AG04449 (cell line): ENCODE measurements around the gene TNS4.

Source experiments
- CTCF ChIA-PET: fragments of 350-600 bp; formaldehyde crosslinking; extraction: SDS; loops from one replicate; lab custom pipeline; 2021; ENCODE audit warnings: antibody characterized with exemption; lab: Yijun Ruan, JAX
- POLR2A ChIA-PET: fragments of 400-600, 350-600 bp; formaldehyde crosslinking; extraction: SDS; loops from one replicate; lab custom pipeline; 2020; ENCODE audit warnings: antibody characterized with exemption, inconsistent platforms; lab: Yijun Ruan, JAX
- DNase-seq: peaks from one replicate; pipeline ENCODE4 v3.0.0-alpha.2; 2010; ENCODE audit warnings: low read depth, low spot score
- H3K4me3 ChIP-seq: 2 replicates; pipeline ENCODE4 v1.5.1; 2011; ENCODE audit warnings: low read depth, mild to moderate bottlenecking, control low read depth, low read length
- TF ChIP-seq, protein P1 (sequence below): IDR thresholded peaks from one replicate; pipeline ENCODE4 v1.5.1; 2011; ENCODE audit warnings: mild to moderate bottlenecking, moderate library complexity, low read length, control low read depth, inconsistent platforms; ENCODE audit not compliant: insufficient read depth; ENCODE audit errors: missing control alignments

TNS4 gene

DNA sequence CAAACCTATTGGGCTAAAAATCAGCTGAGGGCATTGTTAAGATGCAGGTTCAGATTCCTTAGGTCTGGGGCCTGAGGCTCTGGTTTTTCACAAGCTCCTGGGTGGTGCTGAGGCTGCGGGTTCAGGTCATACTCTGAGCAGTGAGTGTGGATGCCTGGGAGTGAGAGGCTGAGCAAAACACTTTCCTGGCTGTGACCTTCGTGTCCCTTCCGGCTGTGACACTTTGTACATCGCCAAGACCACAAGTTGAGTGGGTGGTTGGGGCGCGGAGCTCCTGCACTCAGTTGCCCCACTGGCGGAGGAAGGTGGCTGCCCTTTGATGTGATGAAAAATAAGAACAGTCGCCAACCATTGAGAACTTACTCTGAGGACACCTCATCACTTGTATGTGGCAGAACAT is 39.0 kb upstream of the TNS4 start:
- ChIA-PET POLR2A (interaction anchor here (0.6 kb wide), 1 partner anchor 54 kb away, joined by 5 read pairs; no protein-coding TSS in a partner anchor), CTCF (interaction anchor here (0.7 to 29.3 kb wide), 6 partner anchors 10 to 238 kb away, joined by 3 to 562 read pairs (median 176); partner anchors contain the start of genes CCR7, GJD3 and IGFBP4)
- no peak overlapping the region for H3K4me3 ChIP-seq
- TF ChIP-seq, protein P1, sequence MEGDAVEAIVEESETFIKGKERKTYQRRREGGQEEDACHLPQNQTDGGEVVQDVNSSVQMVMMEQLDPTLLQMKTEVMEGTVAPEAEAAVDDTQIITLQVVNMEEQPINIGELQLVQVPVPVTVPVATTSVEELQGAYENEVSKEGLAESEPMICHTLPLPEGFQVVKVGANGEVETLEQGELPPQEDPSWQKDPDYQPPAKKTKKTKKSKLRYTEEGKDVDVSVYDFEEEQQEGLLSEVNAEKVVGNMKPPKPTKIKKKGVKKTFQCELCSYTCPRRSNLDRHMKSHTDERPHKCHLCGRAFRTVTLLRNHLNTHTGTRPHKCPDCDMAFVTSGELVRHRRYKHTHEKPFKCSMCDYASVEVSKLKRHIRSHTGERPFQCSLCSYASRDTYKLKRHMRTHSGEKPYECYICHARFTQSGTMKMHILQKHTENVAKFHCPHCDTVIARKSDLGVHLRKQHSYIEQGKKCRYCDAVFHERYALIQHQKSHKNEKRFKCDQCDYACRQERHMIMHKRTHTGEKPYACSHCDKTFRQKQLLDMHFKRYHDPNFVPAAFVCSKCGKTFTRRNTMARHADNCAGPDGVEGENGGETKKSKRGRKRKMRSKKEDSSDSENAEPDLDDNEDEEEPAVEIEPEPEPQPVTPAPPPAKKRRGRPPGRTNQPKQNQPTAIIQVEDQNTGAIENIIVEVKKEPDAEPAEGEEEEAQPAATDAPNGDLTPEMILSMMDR: no peak
- no peak for DNase-seq

DNA sequence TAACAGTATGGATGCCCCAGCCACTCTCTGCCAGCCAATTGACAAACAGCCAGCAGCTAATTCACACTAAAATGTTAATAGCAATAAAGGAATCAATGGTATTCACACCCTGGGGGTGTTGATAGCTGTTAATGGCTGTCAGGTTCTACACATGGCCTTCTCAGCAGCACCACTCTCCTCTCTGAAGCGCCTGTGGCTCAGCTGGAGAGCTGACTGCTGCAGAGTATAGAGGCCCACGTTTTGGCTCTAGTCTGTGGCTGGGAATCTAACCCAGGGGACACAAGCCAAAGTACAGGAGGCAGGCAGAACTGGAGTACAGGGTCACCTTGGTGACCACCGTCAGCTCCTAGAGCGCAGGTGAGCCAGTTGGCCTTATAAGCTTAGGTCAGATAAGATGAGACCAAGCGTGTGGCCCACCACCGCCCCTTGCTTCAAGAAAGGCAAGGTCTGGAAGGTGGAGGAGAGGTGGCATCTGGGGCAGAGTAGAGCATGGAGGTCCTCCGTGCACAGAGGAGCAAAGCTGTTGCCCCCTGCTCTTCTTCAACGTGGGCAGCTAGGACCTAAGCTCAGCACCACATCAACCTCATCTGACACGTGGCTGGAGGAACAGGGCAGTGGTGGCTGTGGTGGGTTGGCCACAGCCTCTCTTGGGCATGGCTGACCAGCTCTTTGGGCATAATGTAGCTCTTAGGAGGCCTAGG is 38.4 kb upstream of the TNS4 start:
- ChIA-PET CTCF (interaction anchor here (0.7 to 29.3 kb wide), 7 partner anchors 10 to 238 kb away, joined by 3 to 562 read pairs (median 140); partner anchors contain the start of genes CCR7, GJD3 and IGFBP4), POLR2A (interaction anchor here (0.6 to 1.5 kb wide), 2 partner anchors 10 to 53 kb away, joined by 5 read pairs; no protein-coding TSS in a partner anchor)
- TF ChIP-seq, protein P1: no peak

DNA sequence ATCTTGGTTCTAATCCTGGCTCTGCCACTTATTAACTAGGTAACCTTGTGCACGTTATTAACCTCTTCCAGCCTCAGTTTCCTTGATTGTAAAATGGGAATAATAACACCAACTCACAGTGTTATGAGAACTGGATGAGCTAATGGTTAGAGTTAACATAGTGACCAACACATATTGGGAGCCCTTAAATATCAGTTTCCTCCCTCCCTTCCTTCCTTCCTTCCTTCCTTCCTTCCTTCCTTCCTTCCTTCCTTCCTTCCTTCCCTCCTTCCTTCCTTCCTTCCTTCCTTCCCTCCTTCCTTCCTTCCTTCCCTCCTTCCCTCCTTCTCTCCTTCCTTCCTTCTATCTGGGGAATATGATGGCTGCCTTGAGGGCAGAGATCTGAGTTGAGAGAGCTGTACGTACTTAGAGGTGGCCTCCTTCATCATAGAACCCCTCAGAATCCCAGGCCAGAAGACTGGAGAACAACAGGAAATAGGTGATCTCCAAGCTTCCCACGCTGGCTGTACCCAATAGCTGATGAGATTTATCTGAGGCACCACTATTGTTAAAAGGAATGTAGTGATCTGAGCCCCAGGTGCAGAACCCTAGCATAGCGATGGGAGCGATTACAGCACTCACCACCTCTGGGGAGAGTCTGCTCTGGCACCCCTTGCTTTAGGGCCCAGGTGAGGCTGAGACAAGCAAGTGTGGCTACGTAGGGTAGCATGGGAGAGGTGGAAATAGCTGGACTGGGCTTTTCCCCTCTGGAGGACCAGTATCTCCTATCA is 37.7 kb upstream of the TNS4 start:
- DNase-seq: no peak
- TF ChIP-seq, protein P1: no peak
- ChIA-PET CTCF (interaction anchor here (0.9 to 29.3 kb wide), 10 partner anchors 19 to 783 kb away, joined by 3 to 562 read pairs (median 70); partner anchors contain the start of genes CCR7, GJD3, IGFBP4 and TOP2A), POLR2A (interaction anchor here (0.8 to 1.5 kb wide), 3 partner anchors 10 to 94 kb away, joined by 3 to 9 read pairs (median 5); no protein-coding TSS in a partner anchor)
- H3K4me3 ChIP-seq: no peak overlapping the region

More for the DNA sequence above, 38.4 kb upstream of the TNS4 start:
- no peak overlapping the region for H3K4me3 ChIP-seq
- DNase-seq: no peak

DNA sequence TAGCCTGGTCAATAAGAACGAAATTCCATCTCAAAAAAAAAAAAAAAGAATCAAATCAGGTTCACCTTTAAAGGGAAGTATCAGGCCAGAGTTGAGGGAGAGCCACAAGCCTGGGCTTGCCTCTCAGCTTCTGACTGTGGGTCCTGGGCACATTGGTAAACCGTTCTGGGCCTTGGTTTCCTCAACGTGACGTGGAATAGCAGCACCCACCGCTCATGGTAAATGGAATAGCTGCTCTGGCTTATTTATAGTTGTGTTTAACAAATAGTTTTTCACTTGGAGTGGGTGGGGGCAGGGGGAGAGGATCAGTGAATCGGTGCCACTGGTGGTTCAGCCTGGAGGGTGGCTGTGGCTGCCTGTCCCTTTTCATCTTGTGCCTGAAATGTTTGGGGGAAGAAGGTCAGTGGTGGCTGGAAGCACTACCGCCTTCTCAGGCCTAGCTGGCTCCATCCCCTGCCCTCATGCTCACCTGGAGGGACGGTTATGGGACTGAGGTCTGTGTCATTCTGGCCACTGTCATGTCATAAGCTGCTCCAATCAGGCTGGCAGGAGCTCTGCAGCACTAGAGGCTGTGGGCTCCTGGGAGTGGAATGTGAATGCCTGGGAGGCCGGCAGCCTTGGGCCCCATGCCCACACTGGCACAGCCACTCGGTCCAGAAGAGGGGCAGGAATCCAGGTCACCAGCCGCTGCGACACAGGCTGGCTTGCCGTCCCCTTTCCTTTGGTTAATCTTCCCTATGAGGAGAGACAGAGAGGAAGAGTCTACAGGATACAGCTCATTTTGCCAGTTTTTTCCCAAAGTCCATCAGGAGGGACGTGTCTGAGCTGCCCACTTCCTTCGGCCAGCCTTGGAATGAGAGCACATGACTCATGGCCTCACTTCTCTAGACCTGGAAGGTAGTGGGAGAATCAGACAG is 36.9 kb upstream of the TNS4 start:
- POLR2A ChIA-PET: interaction anchor here (0.8 to 1.5 kb wide), 3 partner anchors 11 to 93 kb away, joined by 3 to 9 read pairs (median 5); no protein-coding TSS in a partner anchor
- CTCF ChIA-PET: interaction anchor here (0.9 to 29.3 kb wide), 10 partner anchors 12 to 784 kb away, joined by 3 to 562 read pairs (median 74); partner anchors contain the start of genes CCR7, GJD3, IGFBP4 and TOP2A
- no peak for DNase-seq
- TF ChIP-seq, protein P1: no peak
- H3K4me3 ChIP-seq: no peak overlapping the region

DNA sequence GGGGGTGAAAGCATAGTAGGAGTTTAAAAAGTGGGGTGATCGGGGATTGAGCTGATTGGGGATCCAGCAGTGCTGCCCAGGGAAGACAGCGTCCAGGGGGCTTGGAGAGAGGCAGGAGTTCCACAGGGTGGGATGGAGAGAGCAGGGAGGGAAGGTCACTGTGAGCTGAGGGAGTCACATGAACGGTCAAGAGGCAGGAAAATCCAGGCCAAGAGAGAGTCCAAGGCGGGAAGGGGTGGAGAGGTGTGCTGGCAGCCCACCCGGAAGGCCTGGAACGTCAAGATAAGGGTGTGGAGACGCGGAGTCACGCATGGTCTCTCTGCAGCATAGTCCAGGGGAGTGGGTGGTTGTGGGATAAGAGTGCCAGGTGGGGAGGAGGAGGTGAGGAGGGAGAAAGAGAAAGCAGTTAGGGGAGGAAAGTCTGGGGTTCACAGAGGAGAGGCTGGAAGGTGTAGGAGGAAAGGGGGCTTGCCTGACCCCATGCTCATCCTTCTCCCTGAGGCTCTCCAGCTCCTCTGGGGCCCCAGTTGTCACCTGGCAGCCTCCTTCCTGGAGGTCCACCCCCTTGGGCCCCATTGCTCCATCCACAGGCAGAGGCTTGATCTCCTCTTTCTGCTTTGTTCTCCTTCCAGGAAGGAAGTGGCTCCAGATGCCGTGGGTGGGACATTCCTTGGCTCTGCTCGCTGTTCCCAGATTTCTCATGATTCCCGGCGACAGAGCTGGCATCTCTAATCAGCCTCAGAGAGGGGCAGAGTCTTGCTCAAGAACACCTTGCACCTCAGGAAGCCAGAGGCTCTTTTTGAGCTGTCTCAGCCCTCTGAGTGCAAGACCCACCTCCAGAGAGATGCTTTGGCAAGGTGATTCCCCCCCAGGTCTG is 35.1 kb upstream of the TNS4 start:
- POLR2A ChIA-PET: no interaction called here

More for the DNA sequence above, 35.1 kb upstream of the TNS4 start:
- TF ChIP-seq, protein P1: no peak
- CTCF ChIA-PET: interaction anchor here (1.0 to 29.3 kb wide), 14 partner anchors 9 to 1111 kb away, joined by 3 to 562 read pairs (median 12); partner anchors contain the start of genes CCR7, GJD3, IGFBP4 and TOP2A
- no peak for DNase-seq
- H3K4me3 ChIP-seq: no peak overlapping the region
